MCF 10A (cell line): ENCODE data around the gene WNT7A. TPM values are rescaled to one million over a fixed set of nuclear protein-coding genes. Genes with fewer than 3 reads are reported as not detected.

Experiments used
- BruUV-seq: library from RNA; stranded (reverse); fragments of 400-500 nt; replicated peaks from 2 replicates; lab custom pipeline; 2021; lab: Mats Ljungman, UMichigan
- CTCF ChIA-PET: fragments of 300-600 bp; sonication (Branson Sonifier 250); formaldehyde crosslinking; extraction: SDS; loops from one replicate; lab custom pipeline; 2021; ENCODE audit warnings: antibody characterized with exemption, inconsistent platforms; lab: Yijun Ruan, JAX
- POLR2A ChIA-PET: fragments of 300-600, 350-650 bp; sonication (Branson Sonifier 250); formaldehyde crosslinking; extraction: SDS; loops from one replicate; lab custom pipeline; 2020; ENCODE audit warnings: antibody characterized with exemption, inconsistent platforms; lab: Yijun Ruan, JAX
- DNase-seq: peaks from one replicate; pipeline ENCODE4 v3.0.0-alpha.2; 2018; ENCODE audit not compliant: unreplicated experiment
- H3K27ac Mint-ChIP-seq: one replicate; pipeline ENCODE4 v1.8.0; 2022; ENCODE audit warnings: mild to moderate bottlenecking, low read depth, mixed read lengths; ENCODE audit not compliant: unreplicated experiment
- H3K27me3 Mint-ChIP-seq: one replicate; pipeline ENCODE4 v1.8.0; 2022; ENCODE audit warnings: mixed read lengths; ENCODE audit not compliant: insufficient read depth, unreplicated experiment
- H3K36me3 Mint-ChIP-seq: one replicate; pipeline ENCODE4 v1.8.0; 2022; ENCODE audit warnings: mild to moderate bottlenecking, moderate library complexity, mixed read lengths; ENCODE audit not compliant: insufficient read depth, unreplicated experiment
- H3K4me1 Mint-ChIP-seq: one replicate; pipeline ENCODE4 v1.8.0; 2022; ENCODE audit warnings: mixed read lengths; ENCODE audit not compliant: insufficient read depth, unreplicated experiment
- H3K4me3 Mint-ChIP-seq: one replicate; pipeline ENCODE4 v1.8.0; 2022; ENCODE audit warnings: mild to moderate bottlenecking, moderate library complexity, mixed read lengths; ENCODE audit not compliant: unreplicated experiment
- H3K9me3 Mint-ChIP-seq: one replicate; pipeline ENCODE4 v1.8.0; 2022; ENCODE audit warnings: mixed read lengths; ENCODE audit not compliant: unreplicated experiment
- CTCF ChIP-seq: fragments of 200-600 bp; IDR thresholded peaks from one replicate; pipeline ENCODE4 v1.8.0; 2022; ENCODE audit warnings: antibody characterized with exemption, mild to moderate bottlenecking; ENCODE audit not compliant: unreplicated experiment
- intact Hi-C: fragments of 100-400 bp; cut with micrococcal nuclease; formaldehyde crosslinking; loops from 2 replicates; pipeline ENCODE4 v1.14.1; 2022
- total RNA-seq: library from RNA; stranded (reverse); gene quantifications from 2 replicates; pipeline ENCODE4 v1.2.3, GENCODE V29; 2022

The WNT7A gene
- total RNA-seq, 1 experiment from 2014 or later, result 0.47 TPM

GRCh38 chr3:13785853-13786436, 93.9 kb downstream of the WNT7A start:
- intact Hi-C loops, result no loop called here
- POLR2A ChIA-PET, result no interaction called here
- DNase-seq, result no peak
- H3K27ac Mint-ChIP-seq, result no peak overlapping the region
- no peak for TF ChIP-seq CTCF
- no peaks in the 10 kb centered on the region for H3K27me3 Mint-ChIP-seq
- H3K36me3 Mint-ChIP-seq, result no peaks in the 10 kb centered on the region
- no peaks in the 10 kb centered on the region for H3K9me3 Mint-ChIP-seq
- H3K4me3 Mint-ChIP-seq, result no peak overlapping the region
- peaks cover 4% of the 10 kb centered on the region for H3K4me1 Mint-ChIP-seq
- CTCF ChIA-PET, result interaction anchor here (0.6 to 1.3 kb wide), 3 partner anchors 63 to 476 kb away, joined by 3 to 5 read pairs (median 4); no protein-coding TSS in a partner anchor
- BruUV-seq, result no TSS peak

- TF ChIP-seq CTCF, result no peak
- BruUV-seq, result no TSS peak
- no peaks in the 10 kb centered on the region for H3K27me3 Mint-ChIP-seq
- POLR2A ChIA-PET, result no interaction called here
- no peak overlapping the region for H3K4me3 Mint-ChIP-seq
- no peaks in the 10 kb centered on the region for H3K36me3 Mint-ChIP-seq
- no peaks in the 10 kb centered on the region for H3K4me1 Mint-ChIP-seq
- no peaks in the 10 kb centered on the region for H3K9me3 Mint-ChIP-seq
- intact Hi-C loops, result no loop called here
- CTCF ChIA-PET, result interaction anchor here (1.1 to 1.3 kb wide), 3 partner anchors 95 to 477 kb away, joined by 4 to 5 read pairs (median 4); no protein-coding TSS in a partner anchor
- no peak overlapping the region for H3K27ac Mint-ChIP-seq
- DNase-seq, result no peak
These were observed 94.5 kb downstream of the WNT7A start for GRCh38 chr3:13785351-13785750.

DNA sequence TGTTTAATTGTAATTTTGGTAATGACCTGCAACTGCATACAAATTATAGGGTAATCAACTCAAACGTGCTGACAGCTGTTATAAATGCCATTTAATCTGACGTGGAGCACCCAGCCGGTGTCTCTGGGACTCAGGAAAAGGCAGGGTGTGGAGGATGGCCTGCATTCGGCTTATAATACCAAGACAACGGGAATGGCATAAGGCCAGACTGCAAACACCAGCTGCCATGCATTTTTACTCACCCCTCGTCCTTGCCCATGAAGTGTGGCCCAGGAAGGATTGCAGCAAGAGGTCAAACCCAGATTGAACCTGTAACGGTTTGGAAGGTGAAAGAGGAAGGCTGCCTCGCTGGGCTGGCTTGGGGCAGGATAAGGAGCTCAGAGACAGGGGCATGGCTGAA, 96.4 kb downstream of the WNT7A start:
- BruUV-seq, result no TSS peak
- TF ChIP-seq CTCF, result no peak
- ChIA-PET CTCF (no interaction called here), POLR2A (no interaction called here)
- DNase-seq, result no peak
- intact Hi-C loops, result no loop called here
- H3K27ac Mint-ChIP-seq, result no peak overlapping the region
- H3K9me3 Mint-ChIP-seq, result no peaks in the 10 kb centered on the region
- no peak overlapping the region for H3K4me3 Mint-ChIP-seq
- H3K4me1 Mint-ChIP-seq, result no peaks in the 10 kb centered on the region
- peaks cover 6% of the 10 kb centered on the region for H3K36me3 Mint-ChIP-seq
- no peaks in the 10 kb centered on the region for H3K27me3 Mint-ChIP-seq

DNA sequence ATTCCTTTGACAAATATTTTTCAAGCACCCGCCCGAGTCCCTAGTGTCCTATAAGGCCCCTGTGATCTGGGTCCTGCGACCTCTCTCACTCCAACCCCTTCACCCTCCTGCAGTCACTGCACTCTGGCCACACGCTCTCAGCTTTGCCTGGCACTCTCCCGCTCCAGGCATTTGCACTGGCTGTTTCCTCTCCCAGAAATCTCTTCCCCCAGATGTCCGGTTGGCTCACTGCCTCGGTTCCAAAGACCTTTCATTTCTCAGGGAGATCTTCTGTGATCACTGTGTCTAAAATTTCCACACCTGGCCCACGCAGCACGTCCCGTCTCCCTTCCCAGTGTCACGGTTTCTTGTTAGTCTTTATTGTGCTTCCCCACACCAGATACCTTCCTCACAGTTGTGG, 97.4 kb downstream of the WNT7A start:
- no peak for TF ChIP-seq CTCF
- CTCF ChIA-PET, result no interaction called here
- BruUV-seq, result no TSS peak
- DNase-seq, result no peak
- Mint-ChIP-seq H3K36me3 (peaks cover 6% of the 10 kb centered on the region), H3K27ac (no peak overlapping the region), H3K4me1 (no peaks in the 10 kb centered on the region), H3K9me3 (no peaks in the 10 kb centered on the region), H3K27me3 (no peaks in the 10 kb centered on the region), H3K4me3 (no peak overlapping the region)
- POLR2A ChIA-PET, result no interaction called here
- intact Hi-C loops, result no loop called here
